Brain microvascular endothelial cell (primary cell): ENCODE data around the gene CHST11.
"Not testable (repeated sequence)": the region's sequence is repeated elsewhere in the genome, so short reads cannot be mapped to it uniquely, and the experiment has no call there.

Experiments used
- DNase-seq: peaks from one replicate; pipeline ENCODE4 v3.0.0-alpha.2; 2020
- H3K27ac ChIP-seq: fragments of 250-450 bp; sonication (Bioruptor Pico); 2 replicates; pipeline ENCODE4 v1.5.1; 2020; ENCODE audit warnings: mild to moderate bottlenecking, moderate library complexity
- H3K27me3 ChIP-seq: fragments of 250-450 bp; sonication (Bioruptor Pico); replicated peaks from 2 replicates; pipeline ENCODE4 v1.5.1; 2020; ENCODE audit warnings: mild to moderate bottlenecking
- H3K36me3 ChIP-seq: fragments of 250-450 bp; sonication (Bioruptor Pico); replicated peaks from 2 replicates; pipeline ENCODE4 v1.5.1; 2020; ENCODE audit warnings: mild to moderate bottlenecking
- H3K4me3 ChIP-seq: 2 replicates; pipeline ENCODE4 v1.5.1; 2011; ENCODE audit warnings: low read depth, mild to moderate bottlenecking, control low read depth, low read length, moderate library complexity
- CTCF ChIP-seq: IDR thresholded peaks from 2 replicates; pipeline ENCODE4 v1.5.1; 2011; ENCODE audit warnings: low read depth, mild to moderate bottlenecking, moderate library complexity, low read length, control low read depth, inconsistent platforms; ENCODE audit errors: missing control alignments
- in situ Hi-C: cut with HindIII; loops from 2 replicates; pipeline ENCODE4 v1.10.0; 2017; ENCODE audit warnings: low sequenced_read_pairs, low pct_ligation_motif_present

Gene CHST11

GRCh38 chr12:104560881-104561280 lies 104.1 kb downstream of the CHST11 start:
- no peak for DNase-seq
- no peak for TF ChIP-seq CTCF
- Histone ChIP-seq H3K4me3 (no peak overlapping the region), H3K36me3 (no peaks in the 10 kb centered on the region), H3K27me3 (no peaks in the 10 kb centered on the region), H3K27ac (no peak overlapping the region)
- in situ Hi-C loops = no loop called here

GRCh38 chr12:104562763-104563162 lies 106.0 kb downstream of the CHST11 start:
- in situ Hi-C loops = no loop called here
- Histone ChIP-seq H3K27ac (no peak overlapping the region), H3K36me3 (no peaks in the 10 kb centered on the region), H3K27me3 (no peaks in the 10 kb centered on the region), H3K4me3 (no peak overlapping the region)
- no peak for DNase-seq
- no peak for TF ChIP-seq CTCF

- in situ Hi-C loops, H3K27me3 ChIP-seq, DNase-seq, H3K4me3 ChIP-seq, H3K27ac ChIP-seq, H3K36me3 ChIP-seq: not testable (repeated sequence)
These were observed 107.9 kb downstream of the CHST11 start for GRCh38 chr12:104564662-104565061.

- in situ Hi-C loops = no loop called here
- TF ChIP-seq CTCF = no peak
- H3K27me3 ChIP-seq = no peaks in the 10 kb centered on the region
- H3K36me3 ChIP-seq = no peaks in the 10 kb centered on the region
- H3K27ac ChIP-seq = no peak overlapping the region
- no peak for DNase-seq
- no peak overlapping the region for H3K4me3 ChIP-seq
These were observed 109.0 kb downstream of the CHST11 start for GRCh38 chr12:104565606-104566243.

- Histone ChIP-seq H3K36me3 (no peaks in the 10 kb centered on the region), H3K27me3 (no peaks in the 10 kb centered on the region), H3K4me3 (no peak overlapping the region), H3K27ac (no peak overlapping the region)
- no peak for TF ChIP-seq CTCF
- in situ Hi-C loops = no loop called here
- no peak for DNase-seq
These were observed 109.7 kb downstream of the CHST11 start for GRCh38 chr12:104566244-104566993.

GRCh38 chr12:104567832-104568486 lies 111.2 kb downstream of the CHST11 start:
- DNase-seq = no peak
- in situ Hi-C loops = no loop called here
- no peak for TF ChIP-seq CTCF
- H3K27me3 ChIP-seq = no peaks in the 10 kb centered on the region
- H3K27ac ChIP-seq = no peak overlapping the region
- H3K4me3 ChIP-seq = no peak overlapping the region
- H3K36me3 ChIP-seq = no peaks in the 10 kb centered on the region
